OCI-LY7 (cell line): ENCODE data around the gene STAG1.

Source experiments
- CTCF ChIP-seq: fragments of 200-600 bp; sonication (generic); conservative IDR thresholded peaks from 2 replicates; pipeline ENCODE4 v1.5.1; 2014; ENCODE audit warnings: mild to moderate bottlenecking, antibody characterized with exemption, low read length, moderate library complexity, mixed read lengths
- EZH2phosphoT487 ChIP-seq: fragments of 200-600 bp; sonication (generic); IDR thresholded peaks from 2 replicates; pipeline ENCODE4 v1.6.1; 2018; ENCODE audit warnings: low read depth, borderline replicate concordance, mild to moderate bottlenecking, mixed run types, antibody characterized with exemption, low read length, moderate library complexity, mixed read lengths

GRCh38 chr3:136293279-136293678 is 458.9 kb downstream of the STAG1 start:
- TF ChIP-seq CTCF, result no peak
- TF ChIP-seq EZH2phosphoT487, result no peak
